Inferior parietal cortex (tissue), 1 donor: ENCODE results near the gene SLC10A4.

Experiments used
- DNase-seq: peaks from one replicate; pipeline ENCODE4 v3.0.0-alpha.2; 2016; ENCODE audit errors: extremely low spot score

SLC10A4 gene

GRCh38 chr4:48490012-48490679 lies 7.0 kb downstream of the SLC10A4 start, which contains the start of gene ZAR1:
ZAR1 (plus strand) TSS chr4:48490252; CDS start chr4:48490292, 40 bp downstream.
- no peak for DNase-seq

- DNase-seq = no peak
Measured at GRCh38 chr4:48490680-48491513, 7.8 kb downstream of the SLC10A4 start.

- no peak for DNase-seq
Measured at GRCh38 chr4:48491514-48492176, 8.5 kb downstream of the SLC10A4 start.

- no peak for DNase-seq
Measured at GRCh38 chr4:48493452-48494100, 10.4 kb downstream of the SLC10A4 start.

GRCh38 chr4:48495941-48496340 lies 12.8 kb downstream of the SLC10A4 start:
- DNase-seq = no peak

- no peak for DNase-seq
Measured at GRCh38 chr4:48498895-48499294, 15.8 kb downstream of the SLC10A4 start.

- DNase-seq = no peak
Measured at GRCh38 chr4:48499551-48500066, 16.5 kb downstream of the SLC10A4 start.

- no peak for DNase-seq
Measured at GRCh38 chr4:48503233-48504025, 20.3 kb downstream of the SLC10A4 start.

- DNase-seq = no peak
Measured at GRCh38 chr4:48504026-48504330, 20.8 kb downstream of the SLC10A4 start.

GRCh38 chr4:48504352-48504751 lies 21.2 kb downstream of the SLC10A4 start:
- no peak for DNase-seq

- no peak for DNase-seq
Measured at GRCh38 chr4:48506716-48507115, 23.6 kb downstream of the SLC10A4 start.

- DNase-seq = peak; percentile 43
Measured at GRCh38 chr4:48509543-48509942, 26.4 kb downstream of the SLC10A4 start.

GRCh38 chr4:48518143-48518542 lies 35.0 kb downstream of the SLC10A4 start:
- no peak for DNase-seq

GRCh38 chr4:48526406-48526805 lies 43.3 kb downstream of the SLC10A4 start:
- no peak for DNase-seq

GRCh38 chr4:48538358-48538757 lies 55.2 kb downstream of the SLC10A4 start:
- no peak for DNase-seq
